Endothelial cell of umbilical vein (primary cell): ENCODE data around the gene IRX5. TPM values are rescaled to one million over a fixed set of nuclear protein-coding genes. Genes with fewer than 3 reads are reported as not detected.

ENCODE experiments used
- BruUV-seq: library from RNA; stranded (reverse); fragments of 400-500 nt; replicated peaks from 2 replicates; lab custom pipeline; 2021; lab: Mats Ljungman, UMichigan
- CTCF ChIA-PET: fragments of 300-600, 350-600 bp; sonication (Branson Sonifier 250); formaldehyde crosslinking; loops from one replicate; lab custom pipeline; 2021; ENCODE audit warnings: antibody characterized with exemption, inconsistent platforms; lab: Charles Lee
- POLR2A ChIA-PET: fragments of 300-600, 350-600 bp; sonication (Branson Sonifier 250); formaldehyde crosslinking; loops from one replicate; lab custom pipeline; 2021; ENCODE audit warnings: antibody characterized with exemption, inconsistent platforms; lab: Charles Lee
- DNase-seq: peaks from one replicate; pipeline ENCODE4 v3.0.0-alpha.2; 2011; ENCODE audit warnings: low read depth, low spot score
- FAIRE-seq: peaks from 2 replicates; lab custom pipeline; 2011; peaks lifted over from hg19 to GRCh38; lab: Jason Lieb, UNC
- H2AFZ ChIP-seq: 2 replicates; pipeline ENCODE4 v1.6.0; 2012; ENCODE audit warnings: low read depth, low read length, control low read depth, inconsistent platforms
- H3K27ac ChIP-seq: 2 replicates; pipeline ENCODE4 v1.5.1; 2011; ENCODE audit warnings: low read depth, mild to moderate bottlenecking, control low read depth, low read length, moderate library complexity; ENCODE audit not compliant: insufficient read depth
- H3K27me3 ChIP-seq, 2 experiments: 2 replicates each; pipeline versions ENCODE4 v1.6.0 to v1.6.1; 2011; ENCODE audit warnings: low read length in 2 of 2, mixed read lengths in 1 of 2; ENCODE audit not compliant: control insufficient read depth in 2 of 2, insufficient read depth in 2 of 2
- H3K36me3 ChIP-seq, 2 experiments: 2 replicates in 1 of 2; 3 replicates in 1 of 2; pipeline ENCODE4 v1.5.1; 2011; ENCODE audit warnings: low read length in 2 of 2, mild to moderate bottlenecking in 1 of 2, moderate library complexity in 1 of 2; ENCODE audit not compliant: control insufficient read depth in 2 of 2, insufficient read depth in 2 of 2; ENCODE audit errors: extremely low read depth in 1 of 2
- H3K4me1 ChIP-seq: 3 replicates; pipeline ENCODE4 v1.5.1; 2011; ENCODE audit warnings: mild to moderate bottlenecking, low read length; ENCODE audit not compliant: control insufficient read depth, insufficient read depth; ENCODE audit errors: extremely low read depth
- H3K4me2 ChIP-seq: 2 replicates; pipeline ENCODE4 v1.6.1; 2011; ENCODE audit warnings: low read length, control low read depth, mixed read lengths; ENCODE audit not compliant: insufficient read depth
- H3K4me3 ChIP-seq, 3 experiments: fragments of 200-600 bp in 1 of 3; sonication (generic), shearing (Covaris generic) in 1 of 3; replicated peaks in 1 of 3; 2 replicates each; pipeline ENCODE4 v1.5.1; 2011 to 2016; ENCODE audit warnings: control low read depth in 3 of 3, low read length in 3 of 3, mild to moderate bottlenecking in 2 of 3, inconsistent platforms in 1 of 3, low read depth in 1 of 3, moderate library complexity in 1 of 3; ENCODE audit not compliant: insufficient read depth in 1 of 3
- H3K79me2 ChIP-seq: 2 replicates; pipeline ENCODE4 v1.6.0; 2012; ENCODE audit warnings: low read length, inconsistent platforms; ENCODE audit not compliant: control insufficient read depth, insufficient read depth
- H3K9ac ChIP-seq: replicated peaks from 2 replicates; pipeline ENCODE3; 2011; ENCODE audit warnings: low read length, control low read depth; ENCODE audit not compliant: insufficient read depth; ENCODE audit errors: extremely low read depth
- H3K9me1 ChIP-seq: replicated peaks from 3 replicates; pipeline ENCODE4 v1.6.0; 2011; ENCODE audit warnings: mild to moderate bottlenecking, low read length; ENCODE audit not compliant: control insufficient read depth, insufficient read depth; ENCODE audit errors: extremely low read depth
- H3K9me3 ChIP-seq: replicated peaks from 2 replicates; pipeline ENCODE4 v1.5.1; 2012; ENCODE audit warnings: low read length, inconsistent platforms; ENCODE audit not compliant: control insufficient read depth, insufficient read depth
- H4K20me1 ChIP-seq: replicated peaks from 2 replicates; pipeline ENCODE3; 2011; ENCODE audit warnings: mild to moderate bottlenecking, low read length; ENCODE audit not compliant: control insufficient read depth, insufficient read depth; ENCODE audit errors: extremely low read depth
- CTCF ChIP-seq, 2 donors: IDR thresholded peaks; 1 replicate in 1 of 2; 2 replicates in 1 of 2; pipeline ENCODE4 v1.5.1; 2011; ENCODE audit warnings: low read length in 2 of 2, mild to moderate bottlenecking in 2 of 2, moderate library complexity in 2 of 2, control low read depth in 1 of 2, inconsistent platforms in 1 of 2, low read depth in 1 of 2; ENCODE audit not compliant: insufficient read depth in 1 of 2; ENCODE audit errors: extremely low read depth in 1 of 2
- FOS ChIP-seq: IDR thresholded peaks from 2 replicates; pipeline ENCODE4 v1.6.1; 2011; ENCODE audit warnings: mild to moderate bottlenecking, low read length, moderate library complexity, borderline replicate concordance; ENCODE audit not compliant: insufficient read depth
- GATA2 ChIP-seq: IDR thresholded peaks from 2 replicates; pipeline ENCODE4 v1.7.0; 2011; ENCODE audit warnings: low read depth, mild to moderate bottlenecking, moderate library complexity, mixed read lengths, low read length; ENCODE audit not compliant: insufficient read length, insufficient read depth
- POLR2A ChIP-seq: IDR thresholded peaks from 2 replicates; pipeline ENCODE4 v1.6.1; 2012; ENCODE audit warnings: low read depth, mild to moderate bottlenecking, control low read depth, low read length
- POLR2AphosphoS5 ChIP-seq: IDR thresholded peaks from 2 replicates; pipeline ENCODE4 v1.6.1; 2012; ENCODE audit warnings: low read depth, mild to moderate bottlenecking, control low read depth, low read length, moderate library complexity; ENCODE audit not compliant: insufficient read depth
- dilution Hi-C: fragments of 300-500 bp; cut with MboI; formaldehyde crosslinking; loops from one replicate; pipeline ENCODE4 v1.15.0; 2019; ENCODE audit warnings: low sequenced_read_pairs; ENCODE audit not compliant: extremely low pct_ligation_motif_present
- intact Hi-C: fragments of 100-400 bp; cut with micrococcal nuclease; formaldehyde crosslinking; loops from one replicate; pipeline ENCODE4 v1.10.0; 2022
- polyA plus RNA-seq, 4 experiments: library from polyadenylated mRNA; depleted of rRNA in 3 of 4; stranded (reverse) in 3 of 4; unstranded in 1 of 4; fragments of >200 nt; gene quantifications; 2 replicates each; pipeline versions ENCODE4 v1.2.1 to v1.2.3, GENCODE V29; 2011 to 2012; ENCODE audit warnings: missing spikeins in 1 of 4
- total RNA-seq: library from RNA; stranded (reverse); gene quantifications from 2 replicates; pipeline ENCODE4 v1.2.3, GENCODE V29; 2021

IRX5 gene
- total and polyA plus RNA-seq, 2 donors (not counting 3 experiments of a cell fraction or from before 2014, with no cell fraction given), result not detected

- no peaks in the 10 kb centered on the region for H3K9me1 ChIP-seq
- no TSS peak for BruUV-seq
Measured at GRCh38 chr16:54882556-54882955, 48.1 kb upstream of the IRX5 start.

GRCh38 chr16:54883358-54883757 is 47.3 kb upstream of the IRX5 start:
- no peak overlapping the region for H3K27ac ChIP-seq
- FAIRE-seq (no peak), DNase-seq (no peak)
- H4K20me1 ChIP-seq, result no peaks in the 10 kb centered on the region
- TF ChIP-seq POLR2A, result no peak
- no peak for TF ChIP-seq POLR2AphosphoS5
- no peak for TF ChIP-seq GATA2
- no peak for TF ChIP-seq CTCF (IDR thresholded peaks at IDR 0.05; ENCODE audit: extremely low read depth in 1 of 2, insufficient read depth in 1 of 2, low read depth in 1 of 2, low read length in 2 of 2)
- TF ChIP-seq FOS, result no peak
- intact Hi-C loops, result no loop called here
- no peak overlapping the region for H3K9ac ChIP-seq
- no peaks in the 10 kb centered on the region for H3K79me2 ChIP-seq
- BruUV-seq, result no TSS peak
- H3K9me3 ChIP-seq, result no peaks in the 10 kb centered on the region
- no peaks in the 10 kb centered on the region for H3K36me3 ChIP-seq
- H3K4me3 ChIP-seq, result no peak overlapping the region
- no peaks in the 10 kb centered on the region for H3K27me3 ChIP-seq
- CTCF ChIA-PET, result interaction anchor here (1.0 kb wide), 1 partner anchor 1498 kb away, joined by 4 read pairs; no protein-coding TSS in a partner anchor
- H3K9me1 ChIP-seq, result no peaks in the 10 kb centered on the region
- H3K4me1 ChIP-seq, result no peaks in the 10 kb centered on the region
- H3K4me2 ChIP-seq, result no peak overlapping the region
- dilution Hi-C loops, result no loop called here
- POLR2A ChIA-PET, result no interaction called here
- no peak overlapping the region for H2AFZ ChIP-seq

More at GRCh38 chr16:54882556-54882955, 48.1 kb upstream of the IRX5 start:
- ChIA-PET CTCF (interaction anchor here (1.0 kb wide), 1 partner anchor 1499 kb away, joined by 4 read pairs; no protein-coding TSS in a partner anchor), POLR2A (no interaction called here)
- Histone ChIP-seq H3K9ac (no peak overlapping the region), H3K9me3 (no peaks in the 10 kb centered on the region), H3K4me2 (no peak overlapping the region), H3K4me3 (no peak overlapping the region), H3K27me3 (no peaks in the 10 kb centered on the region), H3K27ac (no peak overlapping the region), H4K20me1 (no peaks in the 10 kb centered on the region), H3K79me2 (no peaks in the 10 kb centered on the region), H3K36me3 (no peaks in the 10 kb centered on the region), H2AFZ (no peak overlapping the region), H3K4me1 (no peaks in the 10 kb centered on the region)
- dilution Hi-C loops (no loop called here), intact Hi-C loops (no loop called here)
- TF ChIP-seq FOS (no peak), POLR2AphosphoS5 (no peak)
- no peak for FAIRE-seq
- no peak for DNase-seq
